HUES48 (cell line): ENCODE results near the gene BRI3.

ENCODE experiments used
- H3K27ac ChIP-seq: one replicate; pipeline ENCODE4 v1.7.0; 2013; ENCODE audit warnings: low read depth, low read length, inconsistent platforms
- H3K27me3 ChIP-seq: 2 replicates; pipeline ENCODE4 v1.6.1; 2013; ENCODE audit warnings: mild to moderate bottlenecking, low read length; ENCODE audit not compliant: control insufficient read depth, insufficient read depth
- H3K36me3 ChIP-seq: 2 replicates; pipeline ENCODE4 v1.6.1; 2013; ENCODE audit warnings: low read length; ENCODE audit not compliant: control insufficient read depth, insufficient read depth
- H3K4me1 ChIP-seq: 2 replicates; pipeline ENCODE4 v1.6.1; 2013; ENCODE audit warnings: mild to moderate bottlenecking, low read length; ENCODE audit not compliant: control insufficient read depth, insufficient read depth
- H3K4me3 ChIP-seq: 2 replicates; pipeline ENCODE4 v1.5.1; 2013; ENCODE audit warnings: mild to moderate bottlenecking, low read depth, low read length
- H3K9ac ChIP-seq: 2 replicates; pipeline ENCODE4 v1.6.1; 2013; ENCODE audit warnings: mild to moderate bottlenecking, low read depth, low read length, moderate library complexity
- H3K9me3 ChIP-seq: 2 replicates; pipeline ENCODE4 v1.6.1; 2013; ENCODE audit warnings: low read length; ENCODE audit not compliant: control insufficient read depth, insufficient read depth

Gene BRI3

GRCh38 chr7:98297626-98298286 is 16.3 kb downstream of the BRI3 start:
- H3K36me3 ChIP-seq: peaks cover 42% of the 10 kb centered on the region
- no peaks in the 10 kb centered on the region for H3K9me3 ChIP-seq
- H3K27ac ChIP-seq: no peak overlapping the region
- H3K4me3 ChIP-seq: no peak overlapping the region
- H3K9ac ChIP-seq: no peak overlapping the region
- H3K4me1 ChIP-seq: peaks cover 11% of the 10 kb centered on the region; the same call in 1 of the 2 replicates
- H3K27me3 ChIP-seq: no peaks in the 10 kb centered on the region

GRCh38 chr7:98300595-98301372 is 19.3 kb downstream of the BRI3 start:
- Histone ChIP-seq H3K9ac (no peak overlapping the region), H3K4me3 (no peak overlapping the region), H3K4me1 (no peaks in the 10 kb centered on the region; the same call in 1 of the 2 replicates), H3K36me3 (peaks cover 42% of the 10 kb centered on the region), H3K27me3 (no peaks in the 10 kb centered on the region), H3K9me3 (no peaks in the 10 kb centered on the region), H3K27ac (no peak overlapping the region)

DNA sequence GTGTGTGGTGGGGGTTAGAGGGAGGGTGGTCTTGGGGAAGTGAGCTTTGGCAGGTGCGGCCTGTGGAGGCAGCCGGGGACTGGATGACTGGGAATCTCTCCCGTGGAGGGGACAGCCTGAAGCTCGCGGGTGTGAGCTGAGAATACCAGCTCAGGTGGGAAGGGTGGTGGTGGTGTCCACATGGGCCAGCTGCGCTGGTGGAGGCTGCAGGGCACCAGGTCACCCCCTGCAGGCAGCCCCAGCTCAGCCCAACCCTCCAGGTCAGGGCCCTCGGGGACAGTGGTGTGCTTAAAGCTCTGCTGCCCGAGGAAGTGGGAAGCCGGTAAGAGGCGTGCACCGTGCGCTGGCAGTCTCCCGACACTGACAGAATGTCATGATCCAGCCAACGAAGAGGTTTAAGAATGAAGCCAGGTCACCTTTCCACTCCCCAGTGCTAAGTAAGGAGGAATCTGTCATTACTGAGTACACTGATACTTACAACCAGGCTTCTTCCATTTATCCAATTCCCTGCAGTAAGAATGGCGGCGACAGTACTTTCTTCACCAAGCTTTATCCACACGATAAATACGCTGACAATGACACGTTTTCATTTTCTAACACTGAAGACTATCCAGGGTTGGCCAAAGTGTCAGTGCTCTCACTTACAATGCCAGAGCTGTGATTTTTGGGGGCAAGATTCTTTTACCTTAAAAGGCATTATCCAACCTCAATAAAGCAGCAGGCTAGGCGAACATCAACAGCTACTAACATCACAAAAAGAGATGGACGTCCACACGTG is 20.4 kb downstream of the BRI3 start:
- no peak overlapping the region for H3K27ac ChIP-seq
- no peaks in the 10 kb centered on the region for H3K27me3 ChIP-seq
- no peaks in the 10 kb centered on the region; the same call in 1 of the 2 replicates for H3K4me1 ChIP-seq
- peaks cover 50% of the 10 kb centered on the region for H3K36me3 ChIP-seq
- no peak overlapping the region for H3K9ac ChIP-seq
- H3K4me3 ChIP-seq: no peak overlapping the region
- H3K9me3 ChIP-seq: no peaks in the 10 kb centered on the region

GRCh38 chr7:98303176-98303865 is 21.8 kb downstream of the BRI3 start:
- Histone ChIP-seq H3K27me3 (no peaks in the 10 kb centered on the region), H3K4me3 (no peak overlapping the region), H3K36me3 (peaks cover 61% of the 10 kb centered on the region), H3K9me3 (no peaks in the 10 kb centered on the region), H3K27ac (no peak overlapping the region), H3K4me1 (no peaks in the 10 kb centered on the region; the same call in 1 of the 2 replicates), H3K9ac (no peak overlapping the region)

GRCh38 chr7:98303906-98304305 is 22.4 kb downstream of the BRI3 start:
- H3K36me3 ChIP-seq: peaks cover 65% of the 10 kb centered on the region
- no peak overlapping the region for H3K27ac ChIP-seq
- H3K4me3 ChIP-seq: no peak overlapping the region
- H3K27me3 ChIP-seq: no peaks in the 10 kb centered on the region
- no peaks in the 10 kb centered on the region; the same call in 1 of the 2 replicates for H3K4me1 ChIP-seq
- no peaks in the 10 kb centered on the region for H3K9me3 ChIP-seq
- no peak overlapping the region for H3K9ac ChIP-seq

DNA sequence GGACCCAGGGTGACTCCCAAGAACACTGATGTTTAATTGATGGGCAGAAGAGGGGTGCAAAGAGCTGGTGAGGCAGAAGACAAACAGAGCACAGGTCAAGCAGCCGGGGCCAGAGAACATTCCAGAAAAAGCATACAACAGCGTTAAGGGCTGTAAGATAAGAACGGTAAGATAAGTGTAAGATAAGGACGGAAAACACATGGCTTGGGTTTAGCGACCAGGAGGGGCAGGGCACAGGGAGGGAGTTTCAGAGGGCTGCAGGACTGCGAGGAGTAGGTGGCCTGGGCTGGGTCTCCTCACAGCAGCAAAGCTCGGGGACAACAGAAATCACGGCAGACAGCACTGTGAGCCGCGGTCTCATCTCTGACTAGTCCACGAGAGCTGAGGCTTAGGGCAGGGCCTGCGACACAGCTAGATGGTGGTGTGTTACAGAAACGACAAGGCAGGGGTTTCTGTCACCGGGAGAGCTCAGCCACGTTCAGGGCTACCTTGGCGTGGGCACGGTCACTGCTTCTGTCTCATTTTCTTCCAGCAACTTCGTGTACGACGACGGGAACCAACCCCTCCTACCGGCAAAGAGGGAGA is 24.6 kb downstream of the BRI3 start:
- H3K27me3 ChIP-seq: no peaks in the 10 kb centered on the region
- no peaks in the 10 kb centered on the region; the same call in 1 of the 2 replicates for H3K4me1 ChIP-seq
- peaks cover 74% of the 10 kb centered on the region for H3K36me3 ChIP-seq
- H3K9me3 ChIP-seq: no peaks in the 10 kb centered on the region
- no peak overlapping the region for H3K27ac ChIP-seq
- H3K4me3 ChIP-seq: no peak overlapping the region
- H3K9ac ChIP-seq: no peak overlapping the region

DNA sequence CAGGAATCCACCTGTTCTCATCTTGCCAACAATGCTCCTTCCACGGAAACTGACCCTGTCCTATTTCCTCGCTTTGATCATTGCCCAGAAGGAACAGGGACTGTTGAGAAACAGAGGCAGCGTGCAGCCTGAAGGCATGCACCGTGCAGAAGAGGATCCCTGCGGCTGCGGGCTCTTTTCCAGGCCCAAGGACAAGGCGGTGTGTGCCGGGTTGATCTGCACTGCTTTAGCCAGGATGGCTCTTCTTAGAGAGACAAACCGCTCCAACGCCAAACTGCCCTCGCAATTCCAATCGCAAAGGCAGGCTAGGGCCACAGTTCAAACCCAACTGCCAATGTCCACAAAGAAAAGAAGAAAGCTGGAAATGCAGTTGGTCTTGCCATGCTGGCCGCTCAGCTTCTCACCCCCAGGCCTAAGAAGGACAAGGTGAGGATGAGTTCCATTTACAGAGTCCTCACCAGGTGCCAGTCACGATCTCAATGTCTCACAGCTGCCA is 26.5 kb downstream of the BRI3 start:
- Histone ChIP-seq H3K27ac (no peak overlapping the region), H3K27me3 (no peaks in the 10 kb centered on the region), H3K36me3 (peaks cover 65% of the 10 kb centered on the region), H3K9ac (no peak overlapping the region), H3K4me1 (no peaks in the 10 kb centered on the region; the same call in 1 of the 2 replicates), H3K9me3 (no peaks in the 10 kb centered on the region), H3K4me3 (no peak overlapping the region)

DNA sequence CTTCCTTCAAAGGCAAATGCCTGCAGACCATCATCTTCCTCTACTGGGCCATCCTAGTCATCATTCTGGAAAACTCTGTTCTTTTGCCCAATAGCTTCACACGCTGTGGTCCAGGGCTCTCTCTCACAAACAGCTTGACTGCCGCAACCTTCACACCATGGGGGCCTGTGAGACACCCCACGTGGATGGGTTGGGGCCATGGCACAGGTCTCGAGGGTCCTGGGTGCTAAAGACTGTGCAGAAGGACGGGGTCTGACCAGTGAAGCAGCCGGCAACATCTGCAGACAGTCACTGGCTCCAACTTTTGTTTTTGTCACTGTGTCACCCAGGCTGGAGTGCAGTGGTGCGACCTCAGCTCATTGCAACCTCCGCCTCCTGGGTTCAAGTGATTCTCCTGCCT is 28.1 kb downstream of the BRI3 start:
- Histone ChIP-seq H3K9me3 (no peaks in the 10 kb centered on the region), H3K4me3 (no peak overlapping the region), H3K36me3 (peaks cover 66% of the 10 kb centered on the region), H3K9ac (no peak overlapping the region), H3K27ac (no peak overlapping the region), H3K27me3 (no peaks in the 10 kb centered on the region), H3K4me1 (no peaks in the 10 kb centered on the region)

- H3K4me3 ChIP-seq: no peak overlapping the region
- H3K36me3 ChIP-seq: peaks cover 66% of the 10 kb centered on the region
- H3K27ac ChIP-seq: no peak overlapping the region
- H3K9me3 ChIP-seq: no peaks in the 10 kb centered on the region
- H3K27me3 ChIP-seq: no peaks in the 10 kb centered on the region
- no peaks in the 10 kb centered on the region for H3K4me1 ChIP-seq
- no peak overlapping the region for H3K9ac ChIP-seq
Observed at GRCh38 chr7:98312201-98312600, 30.7 kb downstream of the BRI3 start.

- no peak overlapping the region for H3K4me3 ChIP-seq
- no peaks in the 10 kb centered on the region for H3K9me3 ChIP-seq
- H3K27ac ChIP-seq: no peak overlapping the region
- no peaks in the 10 kb centered on the region for H3K4me1 ChIP-seq
- no peaks in the 10 kb centered on the region for H3K27me3 ChIP-seq
- no peak overlapping the region for H3K9ac ChIP-seq
- H3K36me3 ChIP-seq: peaks cover 47% of the 10 kb centered on the region
Observed at GRCh38 chr7:98314469-98314868, 33.0 kb downstream of the BRI3 start.
